NAMALWA (cell line): Measurements from ENCODE around the gene LRRC55.
"Not testable (repeated sequence)": the region's sequence is repeated elsewhere in the genome, so short reads cannot be mapped to it uniquely, and the experiment has no call there.

ENCODE experiments used
- DNase-seq: peaks from one replicate; pipeline ENCODE4 v3.0.0-alpha.2; 2015; ENCODE audit warnings: low spot score

Gene LRRC55

GRCh38 chr11:57162179-57162898 is 19.4 kb upstream of the LRRC55 start:
- DNase-seq = no peak

- DNase-seq = no peak
Observed at GRCh38 chr11:57163160-57163868, 18.4 kb upstream of the LRRC55 start.

- no peak for DNase-seq
Observed at GRCh38 chr11:57164317-57164716, 17.4 kb upstream of the LRRC55 start.

- no peak for DNase-seq
Observed at GRCh38 chr11:57167125-57167846, 14.5 kb upstream of the LRRC55 start.

- DNase-seq = not testable (repeated sequence)
Observed at GRCh38 chr11:57169732-57170313, 11.9 kb upstream of the LRRC55 start.

- no peak for DNase-seq
Observed at GRCh38 chr11:57172031-57172430, 9.7 kb upstream of the LRRC55 start.

GRCh38 chr11:57174656-57175055 is 7.1 kb upstream of the LRRC55 start:
- DNase-seq = no peak

- DNase-seq = no peak
Observed at GRCh38 chr11:57175478-57175877, 6.3 kb upstream of the LRRC55 start.

GRCh38 chr11:57178334-57178733 is 3.4 kb upstream of the LRRC55 start:
- DNase-seq = no peak

GRCh38 chr11:57179681-57180080 is 2.1 kb upstream of the LRRC55 start:
- DNase-seq = no peak

GRCh38 chr11:57180081-57180561 is 1.6 kb upstream of the LRRC55 start:
- DNase-seq = no peak

GRCh38 chr11:57180964-57181363 is 789 bp upstream of the LRRC55 start:
- DNase-seq = no peak

GRCh38 chr11:57182896-57183295 is 1.1 kb downstream of the LRRC55 start:
- no peak for DNase-seq

GRCh38 chr11:57190548-57190947 is 8.8 kb downstream of the LRRC55 start:
- no peak for DNase-seq

- no peak for DNase-seq
Observed at GRCh38 chr11:57191311-57192219, 9.8 kb downstream of the LRRC55 start.

- DNase-seq = no peak
Observed at GRCh38 chr11:57192316-57192715, 10.6 kb downstream of the LRRC55 start.

GRCh38 chr11:57196596-57196995 is 14.8 kb downstream of the LRRC55 start:
- no peak for DNase-seq

- no peak for DNase-seq
Observed at GRCh38 chr11:57197762-57198161, 16.0 kb downstream of the LRRC55 start.

- no peak for DNase-seq
Observed at GRCh38 chr11:57199330-57199729, 17.6 kb downstream of the LRRC55 start.

GRCh38 chr11:57200917-57201316 is 19.2 kb downstream of the LRRC55 start:
- DNase-seq = no peak

GRCh38 chr11:57202281-57202680 is 20.5 kb downstream of the LRRC55 start:
- DNase-seq = no peak
